GM13976 (cell line): ENCODE measurements around the gene E2F4.
A peak's percentile ranks its signal among the peaks of the same experiment; 100 is the strongest.

ENCODE experiments used
- DNase-seq: peaks from one replicate; pipeline ENCODE4 v3.0.0; 2012; ENCODE audit warnings: low spot score
- CTCF ChIP-seq: IDR thresholded peaks from 2 replicates; pipeline ENCODE4 v1.5.1; 2012; ENCODE audit warnings: borderline replicate concordance, mild to moderate bottlenecking; ENCODE audit not compliant: insufficient read depth; ENCODE audit errors: extremely low read depth, missing control alignments, control extremely low read depth
- in situ Hi-C: fragments of 300-500 bp; cut with MboI; formaldehyde crosslinking; loops from one replicate; pipeline ENCODE4 v1.12.0; 2022; ENCODE audit warnings: low sequenced_read_pairs, mixed read lengths, inconsistent platforms; ENCODE audit not compliant: unreplicated experiment

E2F4 gene

GRCh38 chr16:67207249-67208091 lies 15.5 kb downstream of the E2F4 start:
- no peak for TF ChIP-seq CTCF
- in situ Hi-C loops, result no loop called here
- DNase-seq, result peak; percentile 41

DNA sequence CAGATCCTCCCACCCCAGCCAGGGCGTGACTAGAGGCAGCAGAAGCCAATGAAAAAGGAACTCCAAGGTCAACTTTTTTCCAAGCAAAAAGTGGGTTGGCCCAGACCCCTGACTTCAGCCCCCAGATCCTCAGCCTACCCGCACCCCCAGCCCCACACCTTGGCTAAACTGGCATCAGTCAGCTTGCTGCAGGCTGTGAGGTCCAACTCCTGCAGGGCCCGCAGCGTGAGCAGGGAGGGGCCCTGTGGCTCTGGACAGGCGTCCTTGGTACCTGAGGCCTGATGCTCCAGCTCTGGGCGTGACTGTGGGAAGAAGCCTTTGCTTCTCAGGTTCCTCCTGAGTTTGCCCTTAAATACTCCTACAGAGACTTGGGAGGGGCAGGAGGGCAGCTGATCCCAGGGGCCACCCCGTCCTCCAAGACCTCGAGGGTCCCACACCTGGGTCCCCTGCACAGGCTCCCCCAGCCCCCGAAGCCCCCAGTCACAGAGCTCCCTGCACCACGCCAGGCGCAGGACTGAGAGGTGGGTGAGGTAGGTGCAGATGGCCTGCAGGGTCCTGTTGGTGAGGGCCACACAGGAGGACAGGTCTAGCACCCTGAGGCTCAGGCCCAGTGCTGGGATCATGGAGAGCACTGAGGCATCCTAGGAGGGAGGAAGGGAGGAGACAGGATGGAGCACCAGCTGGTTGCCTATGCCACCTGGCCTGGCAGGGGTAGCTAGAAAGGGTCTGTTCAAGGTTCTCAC lies 16.4 kb downstream of the E2F4 start:
- TF ChIP-seq CTCF, result no peak
- DNase-seq, result peak; percentile 32

GRCh38 chr16:67209565-67209964 lies 17.6 kb downstream of the E2F4 start:
- no peak for TF ChIP-seq CTCF
- in situ Hi-C loops, result no loop called here
- DNase-seq, result peak; percentile 24

More for the DNA sequence above, 16.4 kb downstream of the E2F4 start:
- in situ Hi-C loops, result no loop called here

GRCh38 chr16:67210069-67210937 lies 18.3 kb downstream of the E2F4 start:
- in situ Hi-C loops, result no loop called here
- no peak for TF ChIP-seq CTCF
- DNase-seq, result no peak

DNA sequence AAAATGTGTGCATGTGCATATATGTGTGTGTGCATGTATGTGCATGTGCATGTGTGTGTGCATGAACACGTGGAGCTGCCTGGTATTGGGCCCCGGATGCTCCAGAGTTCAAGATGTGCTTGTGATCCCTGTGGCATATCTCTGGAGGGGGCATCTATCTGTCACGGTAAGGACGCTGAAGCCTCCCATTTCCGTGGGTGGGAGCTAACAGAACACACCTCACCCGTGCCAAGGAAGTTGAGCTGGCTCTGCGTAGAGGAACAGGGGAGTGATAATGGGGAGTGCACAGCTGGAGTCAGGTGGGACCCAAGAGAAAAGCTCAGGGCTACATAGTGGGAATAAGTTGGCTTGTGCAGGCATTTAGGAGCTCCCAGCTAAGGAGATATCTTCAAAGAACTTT lies 19.7 kb downstream of the E2F4 start:
- in situ Hi-C loops, result no loop called here
- no peak for TF ChIP-seq CTCF

DNA sequence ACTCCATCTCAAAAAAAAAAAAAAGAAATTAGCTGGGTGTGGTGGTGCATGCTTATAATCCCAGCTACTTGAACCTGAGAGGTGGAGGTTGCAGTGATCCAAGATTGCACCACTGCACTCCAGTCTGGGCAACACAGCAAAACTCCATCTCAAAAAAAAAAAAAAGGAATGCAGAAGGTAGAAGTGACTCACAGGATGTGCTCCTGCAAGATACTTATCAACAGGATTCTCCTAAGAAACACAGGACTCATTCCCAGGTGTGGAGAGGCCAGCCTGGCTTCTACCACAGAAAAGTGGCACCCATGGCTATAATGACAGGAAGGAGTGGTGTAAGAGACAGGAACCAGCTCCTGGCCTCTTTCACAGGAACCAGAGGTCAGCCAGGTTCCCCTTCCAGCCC lies 20.8 kb downstream of the E2F4 start:
- in situ Hi-C loops, result no loop called here
- DNase-seq, result no peak

More for the DNA sequence above, 19.7 kb downstream of the E2F4 start:
- DNase-seq, result no peak

More for the DNA sequence above, 20.8 kb downstream of the E2F4 start:
- no peak for TF ChIP-seq CTCF
